Karpas-422 (cell line): ENCODE results near the gene IGFBP3. TPM values are rescaled to one million over a fixed set of nuclear protein-coding genes. Genes with fewer than 3 reads are reported as not detected.

Source experiments
- DNase-seq: peaks from one replicate; pipeline ENCODE4 v3.0.0-alpha.2; 2015
- H2AFZ ChIP-seq: fragments of 200-600 bp; sonication (generic); 2 replicates; pipeline ENCODE4 v1.6.1; 2014; ENCODE audit warnings: antibody characterized with exemption, low read length, mixed read lengths
- H3K27ac ChIP-seq: fragments of 200-600 bp; sonication (generic); 2 replicates; pipeline ENCODE4 v1.5.1; 2014; ENCODE audit warnings: mild to moderate bottlenecking, low read length, moderate library complexity
- H3K27me3 ChIP-seq: fragments of 200-600 bp; sonication (generic); 2 replicates; pipeline ENCODE4 v1.6.1; 2014; ENCODE audit warnings: low read length, mixed read lengths
- H3K36me3 ChIP-seq: fragments of 200-600 bp; sonication (generic); 2 replicates; pipeline ENCODE4 v1.6.1; 2014; ENCODE audit warnings: low read length, mixed read lengths; ENCODE audit not compliant: insufficient read depth
- H3K4me1 ChIP-seq: fragments of 200-600 bp; sonication (generic); 2 replicates; pipeline ENCODE4 v1.6.1; 2014; ENCODE audit warnings: mild to moderate bottlenecking, low read length, mixed read lengths
- H3K4me2 ChIP-seq: fragments of 200-600 bp; sonication (generic); 2 replicates; pipeline ENCODE4 v1.6.1; 2014; ENCODE audit warnings: low read length, low read depth, mild to moderate bottlenecking; ENCODE audit not compliant: poor library complexity, severe bottlenecking
- H3K4me3 ChIP-seq: fragments of 200-600 bp; sonication (generic); 2 replicates; pipeline ENCODE4 v1.5.1; 2014; ENCODE audit warnings: mild to moderate bottlenecking, antibody characterized with exemption, low read length, mixed read lengths
- H3K79me2 ChIP-seq: fragments of 200-600 bp; sonication (generic); 2 replicates; pipeline ENCODE4 v1.6.1; 2014; ENCODE audit warnings: mild to moderate bottlenecking, low read length, mixed read lengths
- H3K9ac ChIP-seq: fragments of 200-600 bp; sonication (generic); 2 replicates; pipeline ENCODE4 v1.6.0; 2014; ENCODE audit warnings: low read length
- H3K9me2 ChIP-seq: fragments of 200-600 bp; sonication (generic), shearing (Covaris generic); replicated peaks from 2 replicates; pipeline ENCODE4 v1.6.0; 2014; ENCODE audit warnings: mild to moderate bottlenecking, low read length, moderate library complexity; ENCODE audit not compliant: insufficient read depth
- H3K9me3 ChIP-seq: fragments of 300-700, 200-600 bp; sonication (generic); 2 replicates; pipeline ENCODE4 v1.6.1; 2014; ENCODE audit warnings: low read length, mixed read lengths
- H4K20me1 ChIP-seq: fragments of 200-600 bp; sonication (generic); 2 replicates; pipeline ENCODE4 v1.6.1; 2014; ENCODE audit warnings: mild to moderate bottlenecking, antibody characterized with exemption, low read length, low read depth; ENCODE audit not compliant: insufficient read depth
- total RNA-seq: library from RNA; depleted of rRNA; stranded (reverse); fragments of >200 nt; shearing (Covaris generic); gene quantifications from 2 replicates; pipeline ENCODE4 v1.2.3, GENCODE V29; 2014; ENCODE audit warnings: low replicate concordance

IGFBP3 gene
- total RNA-seq, 1 experiment from 2014 or later, result not detected

- Histone ChIP-seq H2AFZ (no peak overlapping the region), H4K20me1 (no peaks in the 10 kb centered on the region), H3K4me2 (no peak overlapping the region), H3K36me3 (no peaks in the 10 kb centered on the region), H3K4me1 (no peaks in the 10 kb centered on the region), H3K27me3 (no peaks in the 10 kb centered on the region), H3K9ac (no peak overlapping the region), H3K9me3 (no peaks in the 10 kb centered on the region), H3K27ac (no peak overlapping the region), H3K4me3 (no peak overlapping the region), H3K9me2 (no peaks in the 10 kb centered on the region), H3K79me2 (no peaks in the 10 kb centered on the region)
- DNase-seq, result no peak
These were observed 268 bp upstream of the IGFBP3 start for GRCh38 chr7:45921381-45921698.

- no peak overlapping the region for H3K4me3 ChIP-seq
- H3K4me2 ChIP-seq, result no peak overlapping the region
- H3K9ac ChIP-seq, result no peak overlapping the region
- DNase-seq, result no peak
- no peak overlapping the region for H2AFZ ChIP-seq
- H3K9me3 ChIP-seq, result no peaks in the 10 kb centered on the region
- no peak overlapping the region for H3K27ac ChIP-seq
- H4K20me1 ChIP-seq, result no peaks in the 10 kb centered on the region
- H3K9me2 ChIP-seq, result no peaks in the 10 kb centered on the region
- H3K27me3 ChIP-seq, result no peaks in the 10 kb centered on the region
- H3K36me3 ChIP-seq, result no peaks in the 10 kb centered on the region
- H3K79me2 ChIP-seq, result no peaks in the 10 kb centered on the region
- no peaks in the 10 kb centered on the region for H3K4me1 ChIP-seq
These were observed 1.0 kb downstream of the IGFBP3 start for GRCh38 chr7:45919993-45920459.

- DNase-seq, result no peak
- Histone ChIP-seq H4K20me1 (no peaks in the 10 kb centered on the region), H3K27me3 (no peaks in the 10 kb centered on the region), H3K79me2 (no peaks in the 10 kb centered on the region), H2AFZ (no peak overlapping the region), H3K9me2 (no peaks in the 10 kb centered on the region), H3K4me2 (no peak overlapping the region), H3K36me3 (no peaks in the 10 kb centered on the region), H3K9ac (no peak overlapping the region), H3K27ac (no peak overlapping the region), H3K9me3 (no peaks in the 10 kb centered on the region), H3K4me3 (no peak overlapping the region), H3K4me1 (no peaks in the 10 kb centered on the region)
These were observed 1.8 kb downstream of the IGFBP3 start for GRCh38 chr7:45919231-45919784.

GRCh38 chr7:45918556-45918955, 2.5 kb downstream of the IGFBP3 start:
- no peaks in the 10 kb centered on the region for H3K9me3 ChIP-seq
- no peaks in the 10 kb centered on the region for H3K27me3 ChIP-seq
- no peak overlapping the region for H3K4me2 ChIP-seq

GRCh38 chr7:45917658-45918057, 3.4 kb downstream of the IGFBP3 start:
- peak; percentile 87 for DNase-seq
- Histone ChIP-seq H2AFZ (no peak overlapping the region), H3K27me3 (no peaks in the 10 kb centered on the region), H3K36me3 (no peaks in the 10 kb centered on the region), H3K27ac (no peak overlapping the region), H3K4me1 (no peaks in the 10 kb centered on the region), H3K9me2 (no peaks in the 10 kb centered on the region), H4K20me1 (no peaks in the 10 kb centered on the region), H3K4me3 (no peak overlapping the region), H3K9ac (no peak overlapping the region), H3K9me3 (no peaks in the 10 kb centered on the region), H3K79me2 (no peaks in the 10 kb centered on the region), H3K4me2 (no peak overlapping the region)

More at GRCh38 chr7:45918556-45918955, 2.5 kb downstream of the IGFBP3 start:
- Histone ChIP-seq H2AFZ (no peak overlapping the region), H3K4me3 (no peak overlapping the region), H3K79me2 (no peaks in the 10 kb centered on the region), H3K4me1 (no peaks in the 10 kb centered on the region), H3K36me3 (no peaks in the 10 kb centered on the region), H3K9me2 (no peaks in the 10 kb centered on the region), H3K27ac (no peak overlapping the region), H4K20me1 (no peaks in the 10 kb centered on the region), H3K9ac (no peak overlapping the region)
- DNase-seq, result no peak

- Histone ChIP-seq H2AFZ (no peak overlapping the region), H3K4me1 (no peaks in the 10 kb centered on the region), H3K9ac (no peak overlapping the region), H3K79me2 (no peaks in the 10 kb centered on the region), H3K4me2 (no peak overlapping the region), H3K27me3 (no peaks in the 10 kb centered on the region), H3K9me2 (no peaks in the 10 kb centered on the region), H3K36me3 (no peaks in the 10 kb centered on the region), H3K27ac (no peak overlapping the region), H3K4me3 (no peak overlapping the region), H4K20me1 (no peaks in the 10 kb centered on the region), H3K9me3 (no peaks in the 10 kb centered on the region)
- DNase-seq, result no peak
These were observed 4.0 kb downstream of the IGFBP3 start for GRCh38 chr7:45917064-45917463.

- Histone ChIP-seq H3K9ac (no peak overlapping the region), H3K4me2 (no peak overlapping the region), H3K79me2 (no peaks in the 10 kb centered on the region), H3K27me3 (no peaks in the 10 kb centered on the region), H3K4me3 (no peak overlapping the region), H2AFZ (no peak overlapping the region), H3K4me1 (no peaks in the 10 kb centered on the region), H4K20me1 (no peaks in the 10 kb centered on the region), H3K9me2 (no peaks in the 10 kb centered on the region), H3K27ac (no peak overlapping the region), H3K36me3 (no peaks in the 10 kb centered on the region), H3K9me3 (no peaks in the 10 kb centered on the region)
- no peak for DNase-seq
These were observed 5.5 kb downstream of the IGFBP3 start for GRCh38 chr7:45915606-45916005.

- H3K9me3 ChIP-seq, result no peaks in the 10 kb centered on the region
- H3K4me1 ChIP-seq, result no peaks in the 10 kb centered on the region
- H3K4me2 ChIP-seq, result no peak overlapping the region
- no peaks in the 10 kb centered on the region for H3K27me3 ChIP-seq
- no peaks in the 10 kb centered on the region for H3K36me3 ChIP-seq
- no peak overlapping the region for H3K27ac ChIP-seq
- H3K79me2 ChIP-seq, result no peaks in the 10 kb centered on the region
- no peak overlapping the region for H3K4me3 ChIP-seq
- H4K20me1 ChIP-seq, result no peaks in the 10 kb centered on the region
- DNase-seq, result no peak
- H3K9ac ChIP-seq, result no peak overlapping the region
- no peaks in the 10 kb centered on the region for H3K9me2 ChIP-seq
- H2AFZ ChIP-seq, result no peak overlapping the region
These were observed 6.2 kb downstream of the IGFBP3 start for GRCh38 chr7:45914911-45915310.

- Histone ChIP-seq H3K36me3 (no peaks in the 10 kb centered on the region), H3K9me3 (no peaks in the 10 kb centered on the region), H3K27ac (no peak overlapping the region), H3K9ac (no peak overlapping the region), H2AFZ (no peak overlapping the region), H3K9me2 (no peaks in the 10 kb centered on the region), H3K79me2 (no peaks in the 10 kb centered on the region), H3K4me3 (no peak overlapping the region), H3K27me3 (no peaks in the 10 kb centered on the region), H3K4me1 (no peaks in the 10 kb centered on the region), H3K4me2 (no peak overlapping the region), H4K20me1 (no peaks in the 10 kb centered on the region)
- DNase-seq, result no peak
These were observed 8.1 kb downstream of the IGFBP3 start for GRCh38 chr7:45912972-45913371.
